C4-2B (cell line): Measurements from ENCODE around the gene AADAC.

Experiments used
- CTCF ChIP-seq: fragments of 450-650 bp; conservative IDR thresholded peaks from 2 replicates; pipeline ENCODE4 v1.5.1; 2017; ENCODE audit warnings: mild to moderate bottlenecking
- ZFX ChIP-seq: fragments of 450-650 bp; IDR thresholded peaks from 2 replicates; pipeline ENCODE4 v1.6.1; 2017

DNA sequence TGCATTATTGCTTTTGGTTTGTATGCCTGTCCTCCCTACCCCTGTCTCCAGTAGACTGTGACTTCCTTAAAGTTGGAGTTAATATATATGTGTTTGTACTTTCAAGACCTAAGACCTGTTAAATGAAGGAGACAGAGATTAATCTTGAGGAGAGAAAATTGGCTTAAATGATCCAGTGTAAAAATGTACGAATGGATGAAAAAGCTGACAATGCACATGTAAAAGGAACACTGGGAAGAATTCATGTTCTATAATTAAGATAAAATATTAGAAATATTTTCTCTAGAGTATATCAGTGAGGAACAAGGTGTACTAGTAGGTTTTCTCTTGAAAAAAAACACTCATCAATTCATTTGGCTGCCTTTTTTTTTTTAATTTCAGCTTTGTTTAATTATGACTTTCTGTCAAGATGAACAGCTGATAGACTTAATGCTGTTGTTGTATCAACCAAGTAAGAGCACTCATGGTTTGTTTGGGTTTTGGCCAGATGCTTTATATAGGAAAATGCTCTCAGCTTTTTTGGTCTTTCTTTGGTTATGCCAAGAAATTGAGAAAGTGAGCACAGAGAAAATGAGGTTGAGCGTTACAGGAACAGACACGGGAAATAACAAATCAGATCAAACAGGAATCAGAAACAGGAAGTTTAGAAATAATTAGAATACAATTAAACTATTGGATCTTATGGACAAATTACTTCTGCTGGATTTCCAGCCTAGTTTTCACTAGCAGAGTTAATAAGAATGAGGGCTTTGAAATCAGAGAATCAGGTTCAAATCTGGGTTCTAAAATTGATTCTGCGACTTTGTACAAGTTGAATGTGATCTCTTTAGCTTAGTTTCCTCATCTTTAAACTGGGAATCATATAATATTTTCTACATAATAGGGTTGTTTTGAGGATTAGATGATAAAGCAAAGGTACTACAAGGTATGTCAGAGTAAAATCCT, 38.3 kb upstream of the AADAC start:
- TF ChIP-seq CTCF, result no peak
- TF ChIP-seq ZFX, result no peak
